CD1c-positive myeloid dendritic cell (primary cell): ENCODE results near the gene C4orf36.

Source experiments
- DNase-seq: peaks from one replicate; pipeline ENCODE4 v3.0.0-alpha.2; 2016; ENCODE audit errors: extremely low spot score

C4orf36 gene

DNA sequence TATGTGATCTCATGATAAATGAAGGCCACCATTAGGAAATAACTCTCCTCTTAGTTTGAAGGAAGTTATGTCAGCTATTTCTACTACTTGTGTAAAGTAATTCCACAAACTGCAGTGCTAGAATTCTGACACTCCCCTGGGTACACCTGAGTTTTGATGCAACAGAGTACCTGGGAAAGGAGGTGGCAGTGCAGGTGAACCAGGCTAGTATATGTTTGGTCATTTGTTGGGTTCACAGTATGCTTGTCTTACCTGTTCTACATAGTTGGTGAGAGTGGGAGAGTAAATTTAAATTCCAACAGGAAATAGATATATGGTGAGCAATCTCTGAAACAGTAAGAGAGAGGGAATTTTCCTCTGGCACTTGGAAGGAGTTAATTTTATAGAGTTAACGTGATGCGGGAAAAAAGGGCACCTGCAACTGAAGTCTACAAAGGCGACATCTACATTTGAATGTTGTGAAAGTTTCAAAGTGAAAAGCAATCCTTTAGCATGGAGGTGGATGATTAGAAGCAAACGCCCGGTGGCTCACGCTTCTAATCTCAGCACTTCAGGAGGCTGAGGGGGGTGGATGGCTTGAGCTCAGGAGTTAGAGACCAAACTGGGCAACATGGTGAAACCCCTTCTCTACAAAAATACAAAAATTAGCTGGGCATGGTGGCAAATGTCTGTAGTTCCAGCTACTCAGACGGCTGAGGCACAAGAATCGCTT, 34.7 kb downstream of the C4orf36 start:
- DNase-seq = no peak

DNA sequence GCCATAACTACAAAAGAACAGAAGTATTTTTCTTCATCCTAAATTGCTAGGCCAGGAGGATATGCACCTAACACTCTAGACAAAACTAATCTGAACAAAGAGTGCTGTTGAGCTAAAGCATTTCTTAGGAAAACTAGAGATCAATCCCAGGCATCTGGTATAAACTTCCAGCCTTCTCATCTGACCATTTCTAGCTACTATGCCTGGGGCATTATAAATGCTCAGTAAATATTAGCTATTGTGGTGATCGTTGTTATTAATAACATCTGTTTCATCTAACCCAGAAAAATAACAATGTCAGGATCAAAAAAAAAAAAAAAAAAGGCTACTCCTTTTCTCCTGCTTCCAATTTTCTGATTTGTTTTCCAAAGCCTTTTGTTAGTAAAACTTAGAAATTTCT, 35.3 kb downstream of the C4orf36 start:
- DNase-seq = no peak

DNA sequence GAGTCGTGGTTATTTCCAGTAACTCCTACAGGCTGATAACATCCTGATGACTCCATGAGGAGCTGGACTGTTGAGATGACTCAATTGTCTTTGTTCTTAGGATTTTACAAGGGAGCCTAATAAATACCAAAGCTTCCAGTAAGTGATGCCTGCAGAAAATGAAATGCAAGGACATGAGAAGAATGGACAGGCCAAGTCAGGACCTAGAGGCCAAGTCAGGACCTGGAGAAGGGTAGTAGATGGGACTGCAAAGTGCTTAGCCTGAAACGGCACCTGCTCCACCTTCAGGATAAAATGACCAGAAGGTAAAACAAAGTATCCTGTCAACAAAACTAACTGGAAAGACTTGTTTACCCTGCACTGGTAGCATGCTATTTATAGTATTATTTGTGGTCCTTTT, 36.6 kb downstream of the C4orf36 start:
- no peak for DNase-seq

DNA sequence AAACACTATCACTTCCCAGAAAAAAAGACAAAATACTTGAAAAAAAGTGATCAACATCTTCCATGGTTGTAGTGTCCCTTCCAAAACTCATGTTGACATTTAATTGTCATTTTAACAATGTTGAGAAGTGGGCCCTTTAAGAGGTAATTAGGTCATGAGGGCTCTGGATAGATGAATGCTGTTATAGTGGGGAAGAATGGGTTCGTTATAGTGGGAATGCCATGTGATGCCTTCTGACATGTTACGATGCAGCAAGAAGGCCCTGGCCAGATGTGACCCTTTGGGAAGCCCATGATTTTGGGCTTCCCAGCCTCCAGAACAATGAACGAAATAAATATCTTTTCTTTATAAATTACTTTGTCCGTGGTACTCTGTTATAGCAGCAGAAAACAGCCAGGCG, 39.0 kb downstream of the C4orf36 start:
- DNase-seq = no peak

DNA sequence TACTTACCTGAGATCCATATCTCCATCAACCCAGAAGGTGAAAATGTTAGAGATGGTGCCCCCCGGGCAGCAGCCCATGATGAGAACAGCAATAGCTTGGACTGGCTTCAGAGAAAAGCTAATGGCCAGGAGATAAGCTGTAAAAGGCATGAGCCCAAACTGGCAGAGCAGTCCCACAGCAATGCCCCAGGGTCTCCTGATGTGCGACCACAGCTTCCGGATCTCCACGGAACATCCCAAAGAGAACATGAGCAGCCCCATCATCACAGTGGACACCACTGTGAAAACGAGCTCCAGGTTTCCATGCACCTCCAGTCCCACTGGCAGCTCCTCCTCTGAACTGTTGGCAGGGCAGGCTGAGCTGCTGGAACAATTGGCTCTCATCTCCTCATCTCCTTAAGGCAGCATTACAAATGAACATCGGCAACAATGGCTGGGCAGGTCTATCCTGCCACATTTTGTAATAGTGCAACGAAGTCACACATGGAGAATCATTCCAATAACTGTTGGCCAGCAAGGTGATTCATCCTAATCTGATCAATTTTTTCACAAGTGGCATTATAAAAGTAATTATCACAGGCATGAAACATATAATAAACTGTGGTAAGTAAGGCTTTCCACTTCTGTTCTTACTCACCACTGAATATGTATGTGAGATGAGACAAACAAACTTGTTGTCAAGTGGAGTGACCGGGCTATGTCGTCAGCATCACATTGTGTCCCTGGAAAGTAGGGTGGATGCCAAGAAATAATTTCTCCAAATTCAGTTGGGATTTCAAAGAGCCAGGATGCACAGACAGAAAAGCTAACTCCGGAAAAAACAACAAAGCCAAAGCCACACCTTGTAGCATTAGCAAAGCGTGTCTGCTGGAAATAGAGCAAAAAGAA, 43.2 kb downstream of the C4orf36 start, which contains the start of gene SLC10A6:
TSS of gene SLC10A6 (minus strand) at position 653 of the 888 bp plus-strand sequence. CDS start at position 384, 269 bp downstream.
- no peak for DNase-seq

DNA sequence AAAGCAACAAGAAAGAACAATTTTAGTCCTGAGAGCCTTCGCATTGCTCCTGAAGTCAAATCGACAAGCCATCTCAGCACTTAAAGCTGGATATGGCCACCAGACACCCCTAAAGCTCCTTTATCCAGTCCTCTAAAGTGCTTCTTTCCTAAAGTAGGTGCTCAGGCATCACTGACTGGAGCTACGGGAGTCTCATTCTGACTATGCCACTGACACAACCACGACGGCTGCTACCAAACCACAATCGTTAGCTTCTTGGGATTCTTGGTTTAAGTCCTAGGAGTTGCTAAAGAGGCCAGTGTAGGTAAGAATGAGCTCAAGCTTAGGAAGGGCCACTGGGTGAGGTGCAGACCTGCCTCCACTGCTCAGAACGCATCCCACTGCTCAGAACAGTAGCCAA, 44.1 kb downstream of the C4orf36 start:
- DNase-seq = no peak

DNA sequence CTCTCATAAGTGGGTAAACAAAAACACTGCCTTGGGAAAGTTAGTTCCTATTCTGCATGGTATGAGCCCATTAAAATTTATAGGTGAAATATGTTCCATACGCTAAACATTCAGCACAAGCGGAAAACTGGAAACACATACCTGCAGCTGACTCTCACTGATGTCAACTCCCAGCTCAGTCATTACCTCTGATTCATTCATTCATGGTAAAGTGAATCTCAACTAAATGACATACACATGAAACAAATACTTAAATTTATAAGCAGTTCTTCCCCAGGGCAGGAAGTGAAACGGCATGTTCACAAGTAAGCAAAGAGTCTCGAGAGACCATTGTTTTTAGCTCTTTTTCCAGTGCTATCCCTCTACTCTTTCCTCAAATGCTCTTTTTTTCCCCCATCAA, 44.7 kb downstream of the C4orf36 start:
- DNase-seq = no peak

DNA sequence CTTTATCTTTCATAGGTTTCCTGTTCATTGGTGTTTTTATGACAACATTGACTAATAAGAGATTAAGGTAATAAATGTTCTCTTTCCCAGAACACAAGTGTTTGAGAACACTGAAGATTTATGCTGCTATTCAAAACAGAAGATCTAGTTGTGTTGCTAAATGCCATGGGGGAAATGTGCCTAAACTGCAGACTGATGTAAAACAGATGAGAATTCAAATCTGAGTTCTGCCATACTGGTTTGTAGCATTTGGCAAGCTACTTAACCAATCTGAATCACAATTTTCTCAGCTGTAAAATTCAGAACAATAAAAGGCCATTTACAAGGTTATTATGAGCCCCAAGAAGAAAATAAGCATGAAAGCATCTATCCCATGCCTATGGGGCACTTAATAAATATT, 45.3 kb downstream of the C4orf36 start:
- DNase-seq = no peak

DNA sequence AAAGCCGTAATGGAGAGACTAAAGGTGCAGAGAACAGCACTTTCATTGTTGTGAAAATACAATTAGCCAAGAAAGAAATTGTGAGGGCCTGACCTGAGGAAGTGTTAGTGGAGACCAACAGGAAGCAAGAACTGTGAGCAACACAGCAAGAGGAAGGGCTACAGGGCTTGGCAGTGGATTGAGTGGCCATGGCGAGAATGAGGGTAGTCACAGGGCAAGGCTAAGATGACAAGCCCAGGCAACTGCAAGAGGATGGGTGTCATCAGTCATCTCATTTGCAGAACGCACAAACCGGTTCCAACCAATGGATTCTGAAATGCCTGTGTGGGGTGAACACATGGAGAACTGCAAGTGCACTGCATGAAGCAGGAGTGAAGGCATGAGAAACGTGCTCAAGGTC, 46.6 kb downstream of the C4orf36 start:
- DNase-seq = no peak

DNA sequence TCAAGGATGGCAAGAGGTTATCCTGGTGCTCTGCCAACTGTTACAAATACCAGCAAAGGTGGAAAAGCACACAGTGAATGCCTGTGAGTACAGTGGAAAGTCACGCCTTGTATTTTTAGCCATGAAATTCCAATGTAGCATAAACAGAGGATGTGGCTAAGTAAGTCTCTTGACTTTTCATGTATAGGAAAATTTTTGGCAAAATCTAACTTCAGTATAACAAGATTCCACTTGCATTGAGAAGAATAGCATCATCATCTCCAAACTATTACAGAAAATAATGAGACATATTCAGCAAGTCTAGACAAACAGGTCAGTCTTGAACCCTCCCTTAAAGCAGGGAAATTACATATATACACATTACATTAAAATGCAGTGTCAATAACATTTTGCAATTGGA, 50.9 kb downstream of the C4orf36 start:
- DNase-seq = no peak

DNA sequence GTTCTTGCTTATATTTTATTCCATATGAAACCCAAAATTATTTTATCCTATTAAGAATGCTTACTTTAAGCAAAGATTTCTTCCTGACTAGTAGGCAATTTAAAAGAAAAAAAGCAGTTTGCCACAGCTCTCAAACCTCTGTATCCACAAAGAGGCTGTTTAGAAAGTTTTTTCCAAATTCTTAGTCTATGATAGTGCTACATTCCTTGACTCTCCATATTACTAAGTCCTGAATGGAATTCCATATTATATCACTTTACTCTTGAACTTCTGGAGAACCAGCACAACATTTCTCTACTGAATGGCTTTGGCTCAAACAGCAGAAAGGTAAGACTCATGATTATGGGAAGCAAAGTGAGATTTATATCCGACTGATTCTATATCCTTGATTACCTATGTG, 51.4 kb downstream of the C4orf36 start:
- no peak for DNase-seq

DNA sequence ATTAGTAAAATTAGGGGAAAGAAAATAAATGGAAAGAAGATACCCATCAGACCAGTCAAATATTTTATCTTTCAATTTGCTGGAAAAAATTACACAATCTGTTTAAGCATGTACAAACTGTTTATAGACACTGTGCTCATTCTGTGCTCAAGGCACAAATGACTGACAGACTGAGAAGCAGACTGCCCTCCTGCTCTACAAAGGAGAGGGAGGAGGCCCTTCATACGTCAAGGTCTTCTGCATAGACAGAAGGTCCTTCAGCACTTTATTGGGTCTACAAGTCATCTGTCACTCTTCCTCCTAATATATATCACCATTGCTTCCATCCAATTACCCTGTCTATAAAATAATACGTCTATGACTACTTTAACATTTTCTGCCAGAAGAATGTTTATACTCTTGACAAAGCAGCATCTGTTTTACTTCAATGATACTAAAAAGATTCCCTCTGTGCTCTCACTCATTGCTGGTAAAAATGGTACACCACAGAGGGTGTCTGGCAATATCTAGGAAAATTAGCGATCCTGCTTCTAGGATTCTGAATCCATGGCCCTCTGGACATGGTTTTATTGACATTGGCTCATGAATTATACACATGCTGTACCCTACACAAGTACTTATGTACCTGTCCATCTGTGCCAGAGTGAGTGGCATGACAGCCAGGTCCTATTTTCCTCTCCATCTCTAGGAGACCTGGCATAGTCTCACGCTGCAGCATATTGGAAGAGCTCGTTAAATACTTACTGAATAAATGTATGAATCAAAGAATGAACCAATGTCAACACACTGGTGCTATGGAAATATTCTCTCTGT, 54.3 kb downstream of the C4orf36 start:
- DNase-seq = no peak

DNA sequence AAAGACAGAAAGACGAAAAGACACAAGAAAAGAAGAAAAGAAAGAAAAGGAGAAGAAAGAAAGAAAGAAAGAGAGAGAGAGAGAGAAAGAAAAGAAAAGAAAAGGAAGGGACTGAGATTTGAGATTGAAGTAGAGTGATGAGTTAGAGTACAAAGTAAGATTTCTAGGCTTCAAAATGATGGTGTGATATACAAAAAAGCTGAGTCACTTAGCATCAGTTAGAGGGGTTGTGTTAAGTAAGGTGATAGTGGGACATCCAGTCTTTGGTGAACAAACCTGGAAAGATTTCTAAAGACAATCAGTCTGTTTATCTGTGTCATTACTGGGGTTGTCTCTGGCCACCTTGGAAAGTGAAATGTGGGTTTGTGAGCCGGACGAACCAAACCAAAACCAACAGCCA, 56.5 kb downstream of the C4orf36 start:
- no peak for DNase-seq

DNA sequence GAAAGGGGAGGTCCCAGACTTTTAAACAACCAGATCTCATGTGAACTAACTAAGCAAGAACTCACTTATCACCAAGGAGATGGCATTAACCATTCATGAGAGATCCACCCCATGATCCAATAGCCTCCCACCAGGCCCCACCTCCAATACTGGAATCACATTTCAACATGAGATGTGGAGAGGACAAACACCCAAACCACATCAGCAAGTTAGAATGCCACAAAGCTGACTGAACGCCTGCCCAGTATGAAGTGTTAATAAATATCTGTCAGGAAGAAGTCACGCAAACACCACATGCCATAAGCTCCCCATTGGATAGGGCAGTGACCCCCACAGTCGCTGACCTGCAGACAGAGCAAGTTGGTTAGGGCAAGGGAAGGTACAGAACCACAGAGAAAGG, 57.3 kb downstream of the C4orf36 start:
- no peak for DNase-seq

DNA sequence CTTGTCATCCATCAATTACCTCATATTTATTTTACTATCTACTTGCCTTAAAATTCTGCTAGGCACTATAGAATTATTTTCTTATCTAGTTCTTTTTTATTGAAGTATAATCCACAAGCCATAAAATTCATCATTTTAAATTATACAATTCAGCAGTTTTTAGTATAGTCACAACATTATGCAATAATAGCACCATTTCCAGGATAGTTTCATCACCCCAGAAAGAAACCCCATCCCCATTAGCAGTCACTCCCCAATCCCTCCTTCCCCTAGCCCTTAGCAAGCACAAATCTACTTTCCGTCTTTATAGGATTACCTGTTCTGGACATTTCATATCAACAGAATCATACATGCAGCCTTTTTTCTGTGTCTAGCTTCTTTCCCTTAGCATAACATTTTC, 58.6 kb downstream of the C4orf36 start:
- no peak for DNase-seq

DNA sequence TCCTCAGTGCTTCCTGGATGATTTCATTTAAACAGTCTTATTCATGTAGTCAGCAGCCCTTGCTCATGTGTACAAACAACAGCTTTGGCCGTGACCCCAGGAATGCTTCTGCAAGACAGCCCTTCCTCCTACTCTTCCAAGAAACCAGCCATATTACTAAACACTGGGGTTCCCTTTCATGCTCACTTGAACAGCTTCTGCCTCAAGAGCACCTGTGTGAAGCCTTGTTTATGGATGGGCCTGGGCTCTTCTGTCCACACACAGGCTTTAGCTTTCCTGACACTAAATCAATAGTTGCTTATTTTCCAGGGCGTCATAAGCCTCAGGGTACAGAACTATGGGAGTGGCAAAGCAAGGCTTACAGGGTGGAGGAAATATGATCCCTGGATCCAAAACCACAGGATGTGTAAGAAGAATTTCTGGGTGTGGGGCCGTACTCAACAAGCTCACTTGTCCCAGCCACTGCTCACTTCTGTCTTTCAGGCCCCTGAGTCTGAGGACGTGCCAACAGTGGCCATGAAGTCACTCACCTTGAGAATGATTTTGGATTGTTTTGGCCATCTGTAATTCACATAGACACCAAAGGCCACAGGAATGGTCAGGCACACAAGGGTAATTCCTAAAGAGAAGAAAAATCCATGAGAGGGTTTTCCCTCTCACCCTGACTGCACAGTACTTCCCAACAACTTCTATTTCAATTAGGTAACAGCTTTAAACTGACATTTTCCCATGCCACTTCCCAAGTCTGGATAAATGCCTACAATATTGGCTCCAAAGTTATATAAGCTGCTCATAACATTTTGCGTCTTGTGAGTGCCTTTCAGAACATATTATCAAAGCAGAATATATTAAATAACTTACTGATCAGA, 60.7 kb downstream of the C4orf36 start:
- DNase-seq = no peak
